Rectal smooth muscle tissue (tissue), 1 donor: ENCODE measurements around the gene NOM1.
A peak's percentile ranks its signal among the peaks of the same experiment; 100 is the strongest.

Experiments
- H3K27ac ChIP-seq: one replicate; pipeline ENCODE4 v1.7.0; 2013; ENCODE audit warnings: low read depth, low read length, inconsistent platforms
- H3K27me3 ChIP-seq: one replicate; pipeline ENCODE4 v1.7.0; 2013; ENCODE audit warnings: low read length; ENCODE audit not compliant: control insufficient read depth, insufficient read depth
- H3K36me3 ChIP-seq: one replicate; pipeline ENCODE4 v1.7.0; 2013; ENCODE audit warnings: low read length; ENCODE audit not compliant: control insufficient read depth, insufficient read depth
- H3K4me1 ChIP-seq: one replicate; pipeline ENCODE4 v1.7.0; 2013; ENCODE audit warnings: low read length; ENCODE audit not compliant: control insufficient read depth, insufficient read depth
- H3K4me3 ChIP-seq: one replicate; pipeline ENCODE4 v1.7.0; 2013; ENCODE audit warnings: low read length
- H3K9ac ChIP-seq: one replicate; pipeline ENCODE4 v1.7.0; 2013; ENCODE audit warnings: low read length

NOM1 gene

GRCh38 chr7:157020514-157021070 is 71.1 kb downstream of the NOM1 start:
- Histone ChIP-seq H3K27ac (no peak overlapping the region), H3K27me3 (peaks cover 51% of the 10 kb centered on the region), H3K9ac (no peak overlapping the region), H3K4me1 (no peaks in the 10 kb centered on the region), H3K4me3 (no peak overlapping the region), H3K36me3 (no peaks in the 10 kb centered on the region)

DNA sequence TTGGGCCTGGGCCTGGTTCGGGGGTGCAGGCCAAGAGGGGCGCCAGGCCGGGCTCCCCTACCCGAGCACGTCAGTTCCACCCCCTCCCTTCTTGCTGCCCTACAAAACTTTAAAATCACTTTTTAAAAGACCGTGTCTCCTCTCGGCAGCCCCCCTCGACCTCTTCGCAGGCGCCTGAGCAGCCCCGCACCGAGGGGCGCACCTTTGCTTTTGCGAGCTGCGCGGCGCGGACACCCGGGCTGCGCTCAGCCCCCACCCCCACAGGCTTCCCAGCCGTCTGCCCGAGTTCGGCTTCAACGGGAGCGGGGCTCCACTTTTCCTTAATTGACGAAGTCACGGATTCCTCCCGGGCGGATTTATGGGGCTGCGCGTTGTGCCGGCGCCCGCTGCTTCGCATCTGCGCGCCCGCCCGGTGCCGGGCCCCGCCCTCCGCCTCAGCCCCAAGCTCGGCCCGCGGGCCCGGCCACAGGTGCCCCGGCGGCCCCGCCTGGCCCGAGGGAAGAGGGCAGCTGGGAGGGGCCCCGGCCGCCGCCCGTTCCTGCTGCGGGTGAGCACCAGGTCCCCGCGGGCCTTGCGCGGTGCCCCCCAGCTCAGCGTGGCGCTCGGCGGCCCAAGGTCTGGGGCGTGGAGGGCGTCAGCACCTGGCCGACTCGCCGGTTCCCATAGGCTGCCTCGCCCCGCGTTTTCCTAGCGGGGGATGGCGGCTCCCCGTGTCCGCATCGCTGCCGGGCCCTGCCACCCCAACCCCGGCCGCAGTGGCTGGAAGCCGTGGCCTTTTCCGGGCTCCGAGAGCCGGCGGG is 71.8 kb downstream of the NOM1 start:
- H3K27me3 ChIP-seq = peaks cover 49% of the 10 kb centered on the region
- no peak overlapping the region for H3K27ac ChIP-seq
- peak overlapping the region; percentile 15 for H3K4me3 ChIP-seq
- no peak overlapping the region for H3K9ac ChIP-seq
- H3K4me1 ChIP-seq = no peaks in the 10 kb centered on the region
- H3K36me3 ChIP-seq = no peaks in the 10 kb centered on the region

GRCh38 chr7:157021871-157022680 is 72.6 kb downstream of the NOM1 start:
- Histone ChIP-seq H3K4me3 (no peak overlapping the region), H3K4me1 (no peaks in the 10 kb centered on the region), H3K9ac (no peak overlapping the region), H3K27me3 (peaks cover 44% of the 10 kb centered on the region), H3K36me3 (no peaks in the 10 kb centered on the region), H3K27ac (no peak overlapping the region)
